Breast epithelium (tissue), 4 donors: ENCODE results near the gene PSMB2. TPM values are rescaled to one million over a fixed set of nuclear protein-coding genes. Genes with fewer than 3 reads are reported as not detected.

Experiments used
- DNase-seq, 2 donors: peaks; one replicate each; pipeline ENCODE4 v3.0.0-alpha.2; 2019; ENCODE audit warnings: low spot score in 2 of 2
- H3K27ac ChIP-seq, 2 donors: fragments of 200-600 bp; sonication (generic) in 1 of 2; one replicate each; pipeline ENCODE4 v1.5.1; 2016 to 2019; ENCODE audit warnings: mild to moderate bottlenecking in 1 of 2
- H3K27me3 ChIP-seq, 2 donors: fragments of 200-600 bp; sonication (generic) in 1 of 2; one replicate each; pipeline versions ENCODE4 v1.5.1 to v1.6.0; 2017 to 2019; ENCODE audit warnings: control low read depth in 1 of 2, mild to moderate bottlenecking in 1 of 2
- H3K36me3 ChIP-seq: fragments of 200-600 bp; one replicate; pipeline ENCODE4 v1.5.1; 2019
- H3K4me1 ChIP-seq, 2 donors: fragments of 200-600 bp; sonication (generic); one replicate each; pipeline ENCODE4 v1.5.1; 2016 to 2019; ENCODE audit warnings: control low read depth in 1 of 2
- H3K4me3 ChIP-seq, 3 donors: fragments of 200-600 bp; sonication (generic); 1 replicate in 2 of 3; 2 replicates in 1 of 3; pipeline ENCODE4 v1.5.1; 2016 to 2019; ENCODE audit warnings: mild to moderate bottlenecking in 3 of 3, moderate library complexity in 2 of 3
- H3K9me3 ChIP-seq, 2 donors: fragments of 200-600 bp; sonication (generic) in 1 of 2; one replicate each; pipeline ENCODE4 v1.5.1; 2016 to 2019; ENCODE audit warnings: control low read depth in 1 of 2
- POLR2A ChIP-seq: fragments of 450-650 bp; IDR thresholded peaks from one replicate; pipeline ENCODE4 v1.6.1; 2016; ENCODE audit warnings: antibody characterized with exemption, mild to moderate bottlenecking, moderate library complexity
- POLR2AphosphoS5 ChIP-seq, 3 donors: sonication (generic); formaldehyde crosslinking; IDR thresholded peaks; one replicate each; pipeline ENCODE4 v1.6.1; 2017; ENCODE audit warnings: antibody characterized with exemption in 3 of 3
- intact Hi-C: fragments of 100-400 bp; cut with DNase I; formaldehyde crosslinking; loops from one replicate; pipeline ENCODE4 v1.15.1; 2023; ENCODE audit warnings: low total_unique reads
- total RNA-seq, 3 donors: library from RNA; depleted of rRNA; stranded (reverse); fragments of >200 nt; gene quantifications; one replicate each; pipeline ENCODE4 v1.1.0, GENCODE V29; 2016
- TF ChIP-seq, protein P1 (sequence below), 3 donors: fragments of 450-650 bp; IDR thresholded peaks; one replicate each; pipeline ENCODE4 v1.5.1; 2016 to 2017; ENCODE audit warnings: antibody characterized with exemption in 3 of 3, mild to moderate bottlenecking in 3 of 3, moderate library complexity in 3 of 3

The PSMB2 gene
- total RNA-seq, 3 donors from 2014 or later = 26.7 to 31.8 (median 31.5) TPM

DNA sequence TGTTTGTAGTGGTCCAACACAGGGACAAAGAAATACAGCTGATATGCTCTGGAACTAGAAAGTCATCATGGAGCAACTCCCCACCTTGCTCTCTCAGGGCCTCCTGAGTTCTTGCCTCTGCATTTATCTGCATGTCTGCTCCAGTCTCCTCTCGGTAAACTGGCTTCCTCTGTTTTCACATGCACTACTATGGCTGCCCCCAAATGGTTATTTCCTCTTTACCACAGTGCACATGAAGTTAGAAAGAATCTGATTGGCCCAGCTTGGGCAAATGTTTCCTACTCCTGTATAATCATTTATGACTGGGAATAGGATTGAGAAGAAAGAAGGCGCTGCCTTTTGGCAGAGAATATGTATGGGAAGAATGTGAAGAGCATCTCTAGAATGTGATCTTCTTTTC lies 16.5 kb upstream of the PSMB2 start:
- no peaks in the 10 kb centered on the region for H3K27me3 ChIP-seq
- H3K4me1 ChIP-seq = no peaks in the 10 kb centered on the region
- no peak overlapping the region for H3K4me3 ChIP-seq
- no peaks in the 10 kb centered on the region for H3K9me3 ChIP-seq
- H3K36me3 ChIP-seq = no peaks in the 10 kb centered on the region
- no peak overlapping the region for H3K27ac ChIP-seq
- intact Hi-C loops = no loop called here
- DNase-seq = no peak
- TF ChIP-seq POLR2A = no peak
- TF ChIP-seq POLR2AphosphoS5 (IDR thresholded peaks at IDR 0.05) = no peak
- TF ChIP-seq, protein P1, sequence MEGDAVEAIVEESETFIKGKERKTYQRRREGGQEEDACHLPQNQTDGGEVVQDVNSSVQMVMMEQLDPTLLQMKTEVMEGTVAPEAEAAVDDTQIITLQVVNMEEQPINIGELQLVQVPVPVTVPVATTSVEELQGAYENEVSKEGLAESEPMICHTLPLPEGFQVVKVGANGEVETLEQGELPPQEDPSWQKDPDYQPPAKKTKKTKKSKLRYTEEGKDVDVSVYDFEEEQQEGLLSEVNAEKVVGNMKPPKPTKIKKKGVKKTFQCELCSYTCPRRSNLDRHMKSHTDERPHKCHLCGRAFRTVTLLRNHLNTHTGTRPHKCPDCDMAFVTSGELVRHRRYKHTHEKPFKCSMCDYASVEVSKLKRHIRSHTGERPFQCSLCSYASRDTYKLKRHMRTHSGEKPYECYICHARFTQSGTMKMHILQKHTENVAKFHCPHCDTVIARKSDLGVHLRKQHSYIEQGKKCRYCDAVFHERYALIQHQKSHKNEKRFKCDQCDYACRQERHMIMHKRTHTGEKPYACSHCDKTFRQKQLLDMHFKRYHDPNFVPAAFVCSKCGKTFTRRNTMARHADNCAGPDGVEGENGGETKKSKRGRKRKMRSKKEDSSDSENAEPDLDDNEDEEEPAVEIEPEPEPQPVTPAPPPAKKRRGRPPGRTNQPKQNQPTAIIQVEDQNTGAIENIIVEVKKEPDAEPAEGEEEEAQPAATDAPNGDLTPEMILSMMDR (IDR thresholded peaks at IDR 0.05) = no peak

DNA sequence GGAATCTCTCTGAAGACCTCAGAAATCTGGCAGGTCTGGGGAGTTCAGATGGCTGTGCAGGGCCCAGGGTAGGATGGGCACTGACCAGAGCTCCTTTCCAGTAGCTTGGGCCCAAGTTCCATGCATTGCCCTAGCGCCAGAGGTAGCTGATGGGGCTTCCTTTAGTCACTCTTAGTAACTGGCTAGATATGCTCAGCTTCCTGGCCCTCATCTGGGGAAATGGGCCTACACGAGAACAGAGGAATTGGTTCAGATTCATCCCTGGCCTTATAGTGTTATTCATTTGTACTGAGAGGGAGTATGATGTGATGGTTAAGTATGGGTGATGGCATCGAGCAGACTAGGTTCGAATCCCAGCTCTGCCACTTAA lies 15.5 kb upstream of the PSMB2 start:
- no peak overlapping the region for H3K4me3 ChIP-seq
- TF ChIP-seq, protein P1 (IDR thresholded peaks at IDR 0.05) = no peak
- TF ChIP-seq POLR2AphosphoS5 (IDR thresholded peaks at IDR 0.05) (no peak), POLR2A (no peak)
- H3K27me3 ChIP-seq = no peaks in the 10 kb centered on the region
- H3K36me3 ChIP-seq = no peaks in the 10 kb centered on the region
- DNase-seq = no peak
- H3K4me1 ChIP-seq = no peaks in the 10 kb centered on the region
- no peak overlapping the region for H3K27ac ChIP-seq
- no peaks in the 10 kb centered on the region for H3K9me3 ChIP-seq
- intact Hi-C loops = no loop called here

DNA sequence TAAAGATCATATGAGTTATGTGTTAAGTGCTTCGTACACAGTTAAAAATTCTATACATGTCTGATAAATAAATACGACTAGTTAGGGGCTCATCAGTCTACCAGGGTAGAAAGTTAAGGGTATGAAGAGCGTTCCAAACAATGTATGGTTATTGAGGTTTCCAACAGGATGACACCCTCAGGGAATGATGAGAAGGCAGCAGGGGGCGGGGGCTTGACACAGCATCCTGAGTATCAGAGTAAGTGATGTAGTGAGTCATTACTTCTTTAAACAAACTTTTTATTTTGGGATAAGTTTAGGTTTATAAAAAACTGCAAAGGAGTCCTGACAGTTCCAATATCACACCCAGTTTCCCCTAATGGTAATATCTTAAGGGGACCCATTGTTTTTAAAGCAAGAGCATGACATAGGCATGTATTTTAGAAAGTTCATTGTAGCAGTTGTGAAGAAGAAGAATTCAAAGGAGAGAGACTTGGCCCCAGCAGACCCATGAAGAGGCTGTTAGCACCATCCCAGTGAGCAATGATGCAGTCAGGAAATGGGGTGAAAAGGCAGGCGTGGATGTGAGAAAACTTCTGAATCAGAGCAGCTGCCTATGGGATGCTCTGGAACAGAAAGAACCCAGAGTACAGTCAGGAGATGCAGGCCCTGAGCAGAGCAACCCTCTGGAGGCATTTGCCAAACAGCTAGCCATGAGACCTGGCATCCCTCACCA lies 15.0 kb upstream of the PSMB2 start:
- intact Hi-C loops = no loop called here
- H3K4me3 ChIP-seq = no peak overlapping the region
- H3K36me3 ChIP-seq = no peaks in the 10 kb centered on the region
- TF ChIP-seq POLR2AphosphoS5 (IDR thresholded peaks at IDR 0.05) = no peak
- no peaks in the 10 kb centered on the region for H3K9me3 ChIP-seq
- DNase-seq = no peak
- H3K4me1 ChIP-seq = no peaks in the 10 kb centered on the region
- no peaks in the 10 kb centered on the region for H3K27me3 ChIP-seq
- no peak overlapping the region for H3K27ac ChIP-seq

DNA sequence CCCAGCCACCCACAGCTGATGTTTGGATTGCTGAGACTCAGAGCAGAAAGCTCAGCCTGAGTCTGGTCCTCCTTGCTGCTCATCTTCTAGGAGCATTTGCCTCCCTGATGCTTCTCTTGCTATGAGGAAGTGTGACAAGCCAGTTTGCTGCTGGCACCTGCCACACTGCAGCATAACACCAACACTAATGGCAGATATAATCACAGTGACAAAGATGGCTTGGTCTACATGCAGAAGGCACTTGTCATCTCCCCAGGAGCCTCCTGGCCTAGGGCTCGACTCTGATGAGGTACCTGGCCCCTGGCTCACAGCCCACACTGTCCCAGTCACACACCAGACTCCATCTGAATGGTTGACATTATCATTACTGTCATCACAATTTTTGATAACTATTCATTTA lies 13.9 kb upstream of the PSMB2 start:
- no peak overlapping the region for H3K4me3 ChIP-seq
- H3K27ac ChIP-seq = no peak overlapping the region
- no peak for DNase-seq
- H3K9me3 ChIP-seq = no peaks in the 10 kb centered on the region
- H3K27me3 ChIP-seq = no peaks in the 10 kb centered on the region
- intact Hi-C loops = no loop called here
- TF ChIP-seq, protein P1 (IDR thresholded peaks at IDR 0.05) = no peak
- no peak for TF ChIP-seq POLR2AphosphoS5 (IDR thresholded peaks at IDR 0.05)
- TF ChIP-seq POLR2A = no peak
- H3K4me1 ChIP-seq = no peaks in the 10 kb centered on the region
- no peaks in the 10 kb centered on the region for H3K36me3 ChIP-seq

DNA sequence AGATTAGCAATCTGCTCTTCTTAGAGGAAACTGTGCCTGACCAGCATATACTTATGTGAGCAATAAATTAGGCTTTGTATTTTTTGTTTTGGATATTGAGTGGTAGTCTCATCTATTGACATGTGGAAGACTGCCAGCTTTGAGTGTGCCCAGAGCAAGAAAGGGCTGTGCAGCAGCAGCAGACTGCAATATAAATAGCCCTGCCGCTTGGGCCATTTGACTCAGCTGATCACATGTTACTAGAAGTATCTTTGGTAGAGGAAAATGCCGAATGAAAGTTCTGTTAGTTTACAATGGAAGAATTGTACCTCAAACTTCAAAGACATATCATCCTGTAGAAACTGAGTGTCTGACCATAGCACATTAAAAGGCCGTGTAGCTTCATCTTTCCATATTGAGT lies 9.1 kb upstream of the PSMB2 start:
- Histone ChIP-seq H3K9me3 (no peaks in the 10 kb centered on the region), H3K36me3 (no peaks in the 10 kb centered on the region), H3K4me1 (no peaks in the 10 kb centered on the region), H3K4me3 (no peak overlapping the region), H3K27ac (no peak overlapping the region), H3K27me3 (no peaks in the 10 kb centered on the region)
- intact Hi-C loops = no loop called here
- no peak for DNase-seq
- TF ChIP-seq POLR2AphosphoS5 (IDR thresholded peaks at IDR 0.05) = no peak
- no peak for TF ChIP-seq POLR2A
- TF ChIP-seq, protein P1 (IDR thresholded peaks at IDR 0.05) = no peak
